Activated T-cell treated with anti-CD3 and anti-CD28 coated beads, Interleukin-2, amount 50 U/mL, for 24 hours (primary cell): ENCODE data around the gene PPP5C.
"Not testable (repeated sequence)": the region's sequence is repeated elsewhere in the genome, so short reads cannot be mapped to it uniquely, and the experiment has no call there.

Experiments used
- DNase-seq: peaks from one replicate; pipeline ENCODE4 v3.0.0-alpha.2; 2020
- H3K27ac Mint-ChIP-seq: 2 replicates; pipeline ENCODE4 v1.8.0; 2020; ENCODE audit warnings: mild to moderate bottlenecking, mixed read lengths
- H3K27me3 Mint-ChIP-seq: 2 replicates; pipeline ENCODE4 v1.8.0; 2020; ENCODE audit warnings: mixed read lengths
- H3K36me3 Mint-ChIP-seq: 2 replicates; pipeline ENCODE4 v1.8.0; 2020; ENCODE audit warnings: low read depth, mixed read lengths
- H3K4me1 Mint-ChIP-seq: 2 replicates; pipeline ENCODE4 v1.8.0; 2020; ENCODE audit warnings: low read depth, mixed read lengths
- H3K4me3 Mint-ChIP-seq: 2 replicates; pipeline ENCODE4 v1.8.0; 2020; ENCODE audit warnings: mild to moderate bottlenecking, moderate library complexity, mixed read lengths
- H3K9me3 Mint-ChIP-seq: 2 replicates; pipeline ENCODE4 v1.8.0; 2020; ENCODE audit warnings: mixed read lengths

PPP5C gene

GRCh38 chr19:46319613-46320012 is 27.3 kb upstream of the PPP5C start:
- Mint-ChIP-seq H3K27me3 (no peaks in the 10 kb centered on the region), H3K27ac (no peak overlapping the region), H3K36me3 (no peaks in the 10 kb centered on the region), H3K4me3 (no peak overlapping the region), H3K9me3 (no peaks in the 10 kb centered on the region), H3K4me1 (no peaks in the 10 kb centered on the region)
- DNase-seq = no peak

GRCh38 chr19:46320559-46320958 is 26.3 kb upstream of the PPP5C start:
- DNase-seq = no peak
- no peaks in the 10 kb centered on the region for H3K4me1 Mint-ChIP-seq
- H3K36me3 Mint-ChIP-seq = no peaks in the 10 kb centered on the region
- H3K27me3 Mint-ChIP-seq = no peaks in the 10 kb centered on the region
- no peak overlapping the region for H3K27ac Mint-ChIP-seq
- H3K4me3 Mint-ChIP-seq = no peak overlapping the region
- no peaks in the 10 kb centered on the region for H3K9me3 Mint-ChIP-seq

DNA sequence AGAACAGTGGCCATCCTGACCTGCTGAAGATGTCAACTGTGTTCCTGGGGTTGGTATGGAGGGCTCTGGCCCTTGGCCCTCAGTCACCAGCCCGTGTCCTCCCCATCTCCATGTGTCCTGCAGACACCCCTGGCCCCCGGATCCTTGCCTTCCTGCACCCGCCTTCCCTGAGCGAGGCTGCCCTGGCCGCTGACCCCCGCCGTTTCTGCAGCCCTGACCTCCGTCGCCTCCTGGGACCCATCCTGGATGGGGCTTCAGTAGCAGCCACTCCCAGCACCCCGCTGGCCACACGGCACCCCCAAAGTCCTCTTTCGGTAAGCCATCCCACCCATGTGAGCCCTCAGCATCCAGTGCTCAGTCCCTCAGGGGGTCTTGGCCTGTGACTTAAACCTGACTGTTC is 25.2 kb upstream of the PPP5C start:
- no peaks in the 10 kb centered on the region for H3K4me1 Mint-ChIP-seq
- H3K36me3 Mint-ChIP-seq = no peaks in the 10 kb centered on the region
- no peaks in the 10 kb centered on the region for H3K27me3 Mint-ChIP-seq
- DNase-seq = no peak
- H3K9me3 Mint-ChIP-seq = peaks cover 7% of the 10 kb centered on the region
- H3K4me3 Mint-ChIP-seq = no peak overlapping the region
- H3K27ac Mint-ChIP-seq = no peak overlapping the region

DNA sequence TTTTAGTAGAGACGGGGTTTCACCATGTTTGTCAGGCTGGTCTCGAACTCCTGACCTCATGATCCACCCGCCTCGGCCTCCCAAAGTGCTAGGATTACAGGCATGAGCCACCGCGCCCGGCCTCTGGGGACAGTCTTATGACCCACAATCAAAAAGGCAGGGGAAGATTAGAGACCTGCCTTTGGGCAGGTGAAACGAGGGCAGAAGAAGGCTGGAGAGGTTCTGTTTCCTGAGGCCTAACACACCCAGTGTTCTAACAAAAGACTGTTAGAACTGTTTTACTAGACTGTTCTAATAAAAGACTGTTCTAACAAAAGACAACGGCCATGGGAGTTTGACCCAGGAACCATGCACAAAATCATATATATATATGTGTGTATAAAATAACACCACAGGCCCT is 23.7 kb upstream of the PPP5C start:
- peaks cover 15% of the 10 kb centered on the region for H3K9me3 Mint-ChIP-seq
- not testable (repeated sequence) for DNase-seq, H3K4me3 Mint-ChIP-seq, H3K27ac Mint-ChIP-seq, H3K36me3 Mint-ChIP-seq, H3K4me1 Mint-ChIP-seq, H3K27me3 Mint-ChIP-seq

DNA sequence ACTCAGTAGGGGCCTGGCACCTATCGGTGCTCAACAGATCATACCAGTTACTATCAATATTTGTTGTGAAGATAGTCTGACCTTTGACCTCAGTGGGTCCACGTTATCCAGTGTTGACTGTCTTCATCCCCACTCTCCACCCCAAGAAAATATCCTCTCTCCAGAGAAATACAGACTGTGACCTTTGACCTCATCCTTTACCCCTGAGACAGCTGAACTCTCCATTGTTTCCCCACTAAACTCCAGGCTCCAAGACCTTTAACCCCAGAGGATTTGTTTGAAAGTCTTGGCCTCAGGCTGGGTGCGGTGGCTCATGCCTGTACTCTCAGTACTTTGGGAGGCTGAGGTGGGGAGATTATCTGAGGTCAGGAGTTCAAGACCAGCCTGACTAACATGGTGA is 22.6 kb upstream of the PPP5C start:
- Mint-ChIP-seq H3K4me1 (no peaks in the 10 kb centered on the region), H3K27ac (no peak overlapping the region), H3K4me3 (no peak overlapping the region), H3K27me3 (no peaks in the 10 kb centered on the region), H3K9me3 (peaks cover 18% of the 10 kb centered on the region), H3K36me3 (no peaks in the 10 kb centered on the region)
- no peak for DNase-seq

DNA sequence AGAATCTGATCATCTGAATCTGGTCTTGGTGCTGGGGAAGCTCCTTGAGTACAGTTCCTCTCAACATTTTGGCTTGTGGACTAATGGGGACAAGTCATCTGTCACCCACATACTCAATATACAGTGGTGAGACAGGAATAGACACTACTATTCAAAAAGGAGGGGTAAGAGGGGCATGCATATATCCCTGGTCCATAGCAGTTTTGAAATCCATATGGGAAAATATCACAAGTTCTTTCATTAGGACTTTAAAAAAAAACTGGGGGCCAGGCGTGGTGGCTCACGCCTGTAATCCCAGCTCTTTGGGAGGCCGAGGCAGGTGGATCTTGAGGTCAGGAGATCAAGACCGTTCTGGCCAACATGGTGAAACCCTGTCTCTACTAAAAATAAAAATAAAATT is 20.3 kb upstream of the PPP5C start:
- Mint-ChIP-seq H3K27ac (no peak overlapping the region), H3K36me3 (no peaks in the 10 kb centered on the region), H3K27me3 (peaks cover 2% of the 10 kb centered on the region), H3K4me3 (no peak overlapping the region), H3K9me3 (peaks cover 23% of the 10 kb centered on the region), H3K4me1 (no peaks in the 10 kb centered on the region)
- no peak for DNase-seq

- Mint-ChIP-seq H3K27ac (no peak overlapping the region), H3K4me3 (no peak overlapping the region), H3K27me3 (peaks cover 2% of the 10 kb centered on the region), H3K4me1 (no peaks in the 10 kb centered on the region), H3K9me3 (peaks cover 23% of the 10 kb centered on the region), H3K36me3 (no peaks in the 10 kb centered on the region)
- DNase-seq = no peak
Observed at GRCh38 chr19:46328079-46328478, 18.8 kb upstream of the PPP5C start.

DNA sequence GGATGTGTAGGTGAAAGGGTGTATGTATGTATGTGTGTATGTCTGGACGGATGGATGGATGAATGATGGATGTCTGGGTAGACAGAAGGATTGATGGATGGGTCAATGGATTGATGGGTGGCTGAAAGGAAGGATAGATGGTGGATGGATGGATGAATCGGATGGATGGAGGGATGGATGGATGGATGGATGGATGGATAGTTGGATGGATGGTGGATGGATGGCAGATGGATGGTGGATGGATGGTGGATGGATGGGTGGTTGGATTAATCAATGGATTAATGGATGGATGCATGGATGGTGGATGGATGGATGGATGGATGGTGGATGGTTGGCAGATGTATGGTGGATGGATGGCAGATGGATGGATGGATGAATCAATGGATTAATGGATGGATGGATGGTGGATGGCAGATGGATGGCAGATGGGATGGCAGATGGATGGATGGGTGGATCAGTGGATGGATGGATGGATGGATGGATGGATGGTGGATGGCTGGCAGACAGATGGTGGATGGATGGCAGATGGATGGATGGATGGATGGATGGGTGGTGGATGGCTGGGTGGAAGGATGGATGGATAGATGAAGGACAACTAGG is 16.5 kb upstream of the PPP5C start:
- no peak overlapping the region for H3K27ac Mint-ChIP-seq
- H3K9me3 Mint-ChIP-seq = peaks cover 23% of the 10 kb centered on the region
- H3K36me3 Mint-ChIP-seq = no peaks in the 10 kb centered on the region
- H3K4me1 Mint-ChIP-seq = no peaks in the 10 kb centered on the region
- no peak overlapping the region for H3K4me3 Mint-ChIP-seq
- DNase-seq = no peak
- H3K27me3 Mint-ChIP-seq = peaks cover 2% of the 10 kb centered on the region

DNA sequence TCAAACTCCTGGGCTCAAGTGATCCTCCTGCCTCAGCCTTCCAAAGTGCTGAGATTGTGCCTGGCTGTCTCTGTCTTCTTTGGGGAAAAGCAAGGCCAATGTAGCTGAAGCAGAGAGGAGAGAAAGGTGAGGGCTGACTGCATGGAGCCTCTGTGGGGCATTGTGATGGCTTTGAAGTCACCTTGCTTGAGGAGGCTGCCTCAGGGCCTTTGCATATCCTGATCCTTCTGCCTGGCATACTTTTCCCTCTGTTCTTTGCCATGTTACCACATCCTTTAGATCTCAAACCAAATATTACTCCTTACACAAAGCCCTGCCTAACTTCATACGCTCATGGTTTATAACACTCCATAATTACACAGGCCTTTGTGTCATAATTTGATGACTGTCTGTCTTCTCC is 9.4 kb upstream of the PPP5C start:
- DNase-seq = no peak
- Mint-ChIP-seq H3K4me1 (no peaks in the 10 kb centered on the region), H3K27ac (no peak overlapping the region), H3K36me3 (no peaks in the 10 kb centered on the region), H3K27me3 (peaks cover 3% of the 10 kb centered on the region), H3K4me3 (no peak overlapping the region), H3K9me3 (no peaks in the 10 kb centered on the region)

DNA sequence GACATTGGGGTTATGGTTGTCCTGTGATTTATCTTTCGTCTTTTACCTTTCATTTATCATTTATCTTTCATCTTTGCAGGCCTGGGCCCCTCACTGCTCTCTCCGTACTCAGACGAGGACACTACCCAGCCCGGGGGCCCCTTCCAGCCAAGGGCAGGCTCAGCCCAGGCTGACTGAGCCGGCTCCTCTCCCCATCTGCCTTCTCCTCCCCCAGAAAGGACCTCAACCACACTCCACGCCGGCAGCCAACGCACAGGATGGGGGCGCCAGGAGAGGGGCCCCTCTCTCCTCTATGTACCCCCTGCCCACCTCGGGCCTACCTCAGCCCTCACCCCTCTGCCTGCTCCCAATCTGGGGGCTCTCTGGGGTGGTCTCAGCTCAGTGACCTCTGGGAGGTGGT is 7.4 kb upstream of the PPP5C start:
- H3K4me3 Mint-ChIP-seq = no peak overlapping the region
- no peaks in the 10 kb centered on the region for H3K36me3 Mint-ChIP-seq
- no peak for DNase-seq
- H3K27me3 Mint-ChIP-seq = peaks cover 3% of the 10 kb centered on the region
- H3K27ac Mint-ChIP-seq = no peak overlapping the region
- H3K4me1 Mint-ChIP-seq = no peaks in the 10 kb centered on the region
- no peaks in the 10 kb centered on the region for H3K9me3 Mint-ChIP-seq

DNA sequence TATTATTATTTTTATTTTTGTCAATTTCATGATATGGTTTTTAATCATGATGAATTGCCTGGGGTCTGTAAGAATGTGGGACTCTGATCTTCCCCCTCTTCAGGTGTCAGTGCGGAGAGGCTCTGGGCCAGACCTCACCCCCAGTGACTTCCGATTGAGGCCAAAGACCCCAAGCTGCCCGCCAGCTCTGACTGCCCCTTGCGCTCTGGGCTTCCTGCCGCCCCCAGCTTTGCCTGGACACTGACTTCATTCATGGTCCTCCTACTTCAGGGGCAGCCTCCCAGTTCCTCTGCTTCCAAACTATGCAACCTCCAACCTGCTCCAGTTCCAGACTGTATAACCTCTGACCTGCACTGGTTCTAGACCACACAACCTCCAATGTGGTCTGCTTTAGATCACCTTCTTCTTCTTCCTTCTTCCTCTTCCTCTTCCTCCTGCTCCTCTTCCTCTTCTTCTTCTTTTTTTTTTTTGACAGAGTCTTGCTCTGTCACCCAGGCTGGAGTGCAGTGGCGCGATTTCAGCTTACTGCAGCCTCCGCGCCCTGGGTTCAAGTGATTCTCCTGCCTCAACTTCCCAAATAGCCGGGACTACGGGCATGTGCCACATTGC is 6.7 kb upstream of the PPP5C start:
- Mint-ChIP-seq H3K9me3 (no peaks in the 10 kb centered on the region), H3K4me1 (no peaks in the 10 kb centered on the region), H3K27me3 (peaks cover 3% of the 10 kb centered on the region), H3K4me3 (no peak overlapping the region), H3K36me3 (no peaks in the 10 kb centered on the region), H3K27ac (no peak overlapping the region)
- DNase-seq = no peak

DNA sequence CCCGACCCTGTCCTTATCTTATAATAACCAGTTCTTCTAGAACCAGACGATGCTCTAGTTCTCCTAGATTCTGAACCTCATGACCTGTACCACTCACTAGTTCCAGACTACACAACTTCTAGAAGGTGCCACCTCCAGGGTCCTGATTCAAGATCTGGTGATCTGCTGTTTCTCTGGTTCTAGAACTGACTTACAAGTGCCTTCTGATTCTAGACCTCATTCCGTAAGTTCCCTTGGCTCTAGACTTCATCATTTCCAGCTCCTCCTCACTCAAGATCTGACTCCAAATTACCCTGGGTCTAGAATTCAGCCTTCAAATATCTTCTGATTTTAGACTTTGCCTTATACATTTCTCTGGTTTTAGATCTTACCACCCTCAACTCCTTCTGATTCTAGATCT is 5.0 kb upstream of the PPP5C start:
- H3K27ac Mint-ChIP-seq = no peak overlapping the region
- H3K4me3 Mint-ChIP-seq = no peak overlapping the region
- H3K4me1 Mint-ChIP-seq = peaks cover 6% of the 10 kb centered on the region
- no peaks in the 10 kb centered on the region for H3K9me3 Mint-ChIP-seq
- DNase-seq = no peak
- H3K27me3 Mint-ChIP-seq = peaks cover 3% of the 10 kb centered on the region
- peaks cover under 1% of the 10 kb centered on the region for H3K36me3 Mint-ChIP-seq

DNA sequence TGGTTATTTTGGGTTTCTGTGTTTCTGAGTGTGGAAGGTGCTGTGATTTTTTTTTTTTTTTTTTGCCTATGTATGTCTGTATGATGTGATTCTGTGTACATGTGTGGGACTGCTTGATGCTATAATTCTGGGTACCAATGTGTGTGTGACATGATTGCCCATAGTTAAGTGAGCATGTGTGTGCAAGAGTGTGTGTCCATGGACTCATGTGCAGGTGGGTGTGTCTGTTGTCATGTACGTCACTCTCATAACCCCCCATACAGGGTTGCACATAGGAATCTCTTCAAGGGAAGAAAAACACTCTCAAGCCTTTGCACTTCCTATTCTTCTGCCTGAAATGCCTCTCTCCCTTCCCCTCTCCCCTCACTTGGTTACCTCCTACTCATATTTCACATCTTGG is 2.5 kb upstream of the PPP5C start:
- peaks cover 3% of the 10 kb centered on the region for H3K27me3 Mint-ChIP-seq
- H3K27ac Mint-ChIP-seq = no peak overlapping the region
- H3K9me3 Mint-ChIP-seq = no peaks in the 10 kb centered on the region
- peaks cover 25% of the 10 kb centered on the region for H3K4me1 Mint-ChIP-seq
- peaks cover 24% of the 10 kb centered on the region for H3K36me3 Mint-ChIP-seq
- DNase-seq = no peak
- no peak overlapping the region for H3K4me3 Mint-ChIP-seq

DNA sequence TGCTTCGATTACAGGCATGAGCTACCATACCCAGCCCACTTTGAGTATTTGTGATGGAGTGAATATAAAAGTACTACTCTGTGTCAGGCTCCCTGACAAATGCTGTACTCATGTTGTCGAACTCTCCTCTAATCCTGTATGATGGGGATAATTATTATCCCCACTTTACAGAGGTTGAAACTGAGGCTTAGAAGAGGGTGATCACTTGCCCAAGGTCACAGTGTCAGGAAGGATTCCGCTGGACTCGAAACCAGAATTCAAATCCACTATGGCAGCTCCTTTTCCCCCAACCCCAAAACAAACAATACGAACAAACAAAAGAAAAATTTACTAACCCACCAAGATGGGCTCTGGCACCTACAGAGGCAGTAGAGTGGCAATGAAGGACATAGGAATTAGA is 1.7 kb upstream of the PPP5C start:
- H3K9me3 Mint-ChIP-seq = no peaks in the 10 kb centered on the region
- DNase-seq = no peak
- no peak overlapping the region for H3K27ac Mint-ChIP-seq
- H3K4me3 Mint-ChIP-seq = no peak overlapping the region
- peaks cover 2% of the 10 kb centered on the region for H3K27me3 Mint-ChIP-seq
- H3K4me1 Mint-ChIP-seq = peaks cover 32% of the 10 kb centered on the region
- peaks cover 31% of the 10 kb centered on the region for H3K36me3 Mint-ChIP-seq

GRCh38 chr19:46347572-46347883 is 641 bp downstream of the PPP5C start:
- DNase-seq = no peak
- Mint-ChIP-seq H3K4me3 (peak overlapping the region; percentile 98), H3K27ac (peak overlapping the region; percentile 96), H3K4me1 (peaks cover 52% of the 10 kb centered on the region), H3K9me3 (no peaks in the 10 kb centered on the region), H3K36me3 (peaks cover 52% of the 10 kb centered on the region), H3K27me3 (no peaks in the 10 kb centered on the region)

DNA sequence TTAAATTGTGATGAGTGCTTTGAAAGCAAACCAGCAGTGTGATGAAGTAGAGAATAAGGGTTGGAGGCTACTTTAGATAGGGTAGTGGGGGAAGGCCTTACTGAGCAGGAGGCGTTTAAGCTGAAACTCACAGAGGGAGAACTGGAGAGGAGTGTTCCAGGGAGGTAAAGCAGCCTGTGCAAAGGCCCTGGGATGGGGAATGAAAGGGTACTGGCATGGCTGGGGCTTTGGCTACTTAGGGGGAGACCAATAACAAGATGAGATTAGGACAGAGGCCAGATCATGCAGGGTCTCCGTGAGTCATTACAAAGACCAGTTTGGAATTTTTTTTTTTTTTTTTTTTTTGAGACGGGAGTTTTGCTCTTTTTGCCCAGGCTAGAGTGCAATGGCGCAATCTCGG is 1.1 kb downstream of the PPP5C start:
- Mint-ChIP-seq H3K9me3 (no peaks in the 10 kb centered on the region), H3K27me3 (no peaks in the 10 kb centered on the region), H3K4me3 (peak overlapping the region; percentile 98), H3K4me1 (peaks cover 52% of the 10 kb centered on the region), H3K36me3 (peaks cover 55% of the 10 kb centered on the region), H3K27ac (peak overlapping the region; percentile 96)
- DNase-seq = no peak
